Left lung (tissue), 10 donors: ENCODE results near the gene VWA7. TPM values are rescaled to one million over a fixed set of nuclear protein-coding genes. Genes with fewer than 3 reads are reported as not detected.
A peak's percentile ranks its signal among the peaks of the same experiment; 100 is the strongest.

Experiments
- ATAC-seq: fragments of 200-7000 bp; cut with Tn5 transposase; one replicate; pipeline ENCODE4 v1.9.1; 2020; ENCODE audit warnings: moderate library complexity
- DNase-seq, 4 donors: peaks; one replicate each; pipeline ENCODE4 v3.0.0-alpha.2; 2013 to 2020
- H3K27ac ChIP-seq, 2 donors: fragments of 200-600 bp; sonication (generic) in 1 of 2; one replicate each; pipeline versions ENCODE4 v1.5.0 to v1.8.0; 2020 to 2021
- H3K27me3 ChIP-seq, 2 donors: fragments of 200-600 bp; sonication (generic) in 1 of 2; one replicate each; pipeline versions ENCODE4 v1.5.0 to v1.8.0; 2020 to 2021
- H3K36me3 ChIP-seq, 2 donors: fragments of 200-600 bp; sonication (generic) in 1 of 2; one replicate each; pipeline versions ENCODE4 v1.5.0 to v1.8.0; 2020 to 2021
- H3K4me1 ChIP-seq, 2 donors: fragments of 200-600 bp; one replicate each; pipeline ENCODE4 v1.8.0; 2021
- H3K4me3 ChIP-seq, 2 donors: fragments of 200-600 bp; sonication (generic) in 1 of 2; one replicate each; pipeline versions ENCODE4 v1.5.0 to v1.8.0; 2020 to 2021; ENCODE audit warnings: mild to moderate bottlenecking in 1 of 2
- H3K9me3 ChIP-seq, 2 donors: fragments of 200-600 bp; sonication (generic) in 1 of 2; one replicate each; pipeline versions ENCODE4 v1.5.0 to v1.8.0; 2020 to 2021
- intact Hi-C, 2 donors: fragments of 100-400 bp; cut with DNase I; formaldehyde crosslinking; loops; one replicate each; pipeline versions ENCODE4 v1.11.2 to v1.14.2; 2022
- polyA plus RNA-seq, 6 donors: library from polyadenylated mRNA; unstranded; fragments of 120-200 nt; gene quantifications; one replicate each; pipeline ENCODE4 v1.2.1, GENCODE V29; 2013; ENCODE audit not compliant: insufficient read length in 6 of 6
- total RNA-seq, 2 donors: library from RNA; stranded (reverse); fragmentation: NEBNext Ultra II Directional; extraction: Animal tissue kit (Norgen Biotek cat#: 25700); gene quantifications; one replicate each; pipeline ENCODE4 v1.2.1, GENCODE V29; 2021
- TF ChIP-seq, protein P1 (sequence below), 2 donors: fragments of 200-600 bp; sonication (generic) in 1 of 2; IDR thresholded peaks; one replicate each; pipeline versions ENCODE4 v1.5.0 to v1.8.0; 2021; ENCODE audit warnings: antibody characterized with exemption in 2 of 2
- donor health status: DM: no; HTN: yes; CAD: no.
- donor health status: DM: no; HTN: no; CAD: no.

VWA7 gene
- total and polyA plus RNA-seq, 8 donors, result 1.4 to 5.0 (median 2.9) TPM

DNA sequence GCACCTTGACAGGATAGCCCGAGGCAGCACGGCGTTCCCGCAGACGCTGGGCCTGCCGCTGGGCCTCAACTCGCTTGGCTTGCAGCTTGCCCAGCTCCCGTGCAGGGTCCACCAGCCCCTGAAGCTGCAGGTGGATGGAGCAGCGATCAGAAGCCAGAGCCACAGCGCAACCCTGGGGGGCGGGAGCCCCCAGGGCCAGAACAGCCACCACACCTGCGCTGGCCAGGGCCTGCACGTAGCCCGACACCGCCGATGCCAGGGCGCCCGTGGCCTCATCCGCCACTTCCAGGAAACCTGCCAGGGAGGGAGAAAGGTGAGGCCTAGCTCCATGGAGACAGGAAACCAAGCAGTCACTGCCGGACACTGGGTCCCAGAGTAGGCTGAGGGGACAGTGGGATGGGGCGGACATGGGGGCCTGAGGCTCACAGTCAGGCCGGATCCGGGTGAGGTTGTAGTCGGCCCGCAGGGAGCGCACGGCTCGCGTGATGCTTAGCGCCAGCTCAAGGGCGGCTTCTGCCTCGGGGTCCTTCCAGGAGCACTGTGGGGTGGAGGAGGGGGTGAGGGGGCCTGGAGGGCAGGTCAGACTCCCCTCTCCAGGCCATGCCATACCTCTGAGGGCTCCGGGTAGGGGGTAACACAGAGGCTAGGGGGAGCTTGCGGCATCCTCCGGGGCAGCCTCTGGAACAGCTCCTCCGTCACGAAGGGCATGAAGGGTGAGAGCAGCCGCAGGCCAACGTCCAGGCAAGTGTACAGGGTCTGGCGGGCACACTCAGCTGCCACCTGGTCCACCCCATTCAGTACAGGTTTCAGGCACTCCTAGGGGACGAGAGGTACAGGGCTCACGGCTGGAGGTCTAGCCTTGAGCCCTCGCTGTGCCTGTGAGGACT is 2.1 kb upstream of the VWA7 start:
- Histone ChIP-seq H3K4me1 (peaks cover 7 to 18% of the 10 kb centered on the region in 2 donors), H3K4me3 (no peak overlapping the region), H3K27ac (no peak overlapping the region), H3K36me3 (peaks cover 0 to 63% of the 10 kb centered on the region in 2 donors), H3K27me3 (no peaks in the 10 kb centered on the region), H3K9me3 (no peaks in the 10 kb centered on the region)
- ATAC-seq (no peak), DNase-seq (peak in 1 of 4 donors; percentile 69)
- intact Hi-C loops, result no loop called here
- TF ChIP-seq, protein P1, sequence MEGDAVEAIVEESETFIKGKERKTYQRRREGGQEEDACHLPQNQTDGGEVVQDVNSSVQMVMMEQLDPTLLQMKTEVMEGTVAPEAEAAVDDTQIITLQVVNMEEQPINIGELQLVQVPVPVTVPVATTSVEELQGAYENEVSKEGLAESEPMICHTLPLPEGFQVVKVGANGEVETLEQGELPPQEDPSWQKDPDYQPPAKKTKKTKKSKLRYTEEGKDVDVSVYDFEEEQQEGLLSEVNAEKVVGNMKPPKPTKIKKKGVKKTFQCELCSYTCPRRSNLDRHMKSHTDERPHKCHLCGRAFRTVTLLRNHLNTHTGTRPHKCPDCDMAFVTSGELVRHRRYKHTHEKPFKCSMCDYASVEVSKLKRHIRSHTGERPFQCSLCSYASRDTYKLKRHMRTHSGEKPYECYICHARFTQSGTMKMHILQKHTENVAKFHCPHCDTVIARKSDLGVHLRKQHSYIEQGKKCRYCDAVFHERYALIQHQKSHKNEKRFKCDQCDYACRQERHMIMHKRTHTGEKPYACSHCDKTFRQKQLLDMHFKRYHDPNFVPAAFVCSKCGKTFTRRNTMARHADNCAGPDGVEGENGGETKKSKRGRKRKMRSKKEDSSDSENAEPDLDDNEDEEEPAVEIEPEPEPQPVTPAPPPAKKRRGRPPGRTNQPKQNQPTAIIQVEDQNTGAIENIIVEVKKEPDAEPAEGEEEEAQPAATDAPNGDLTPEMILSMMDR (IDR thresholded peaks at IDR 0.05), result no peak

DNA sequence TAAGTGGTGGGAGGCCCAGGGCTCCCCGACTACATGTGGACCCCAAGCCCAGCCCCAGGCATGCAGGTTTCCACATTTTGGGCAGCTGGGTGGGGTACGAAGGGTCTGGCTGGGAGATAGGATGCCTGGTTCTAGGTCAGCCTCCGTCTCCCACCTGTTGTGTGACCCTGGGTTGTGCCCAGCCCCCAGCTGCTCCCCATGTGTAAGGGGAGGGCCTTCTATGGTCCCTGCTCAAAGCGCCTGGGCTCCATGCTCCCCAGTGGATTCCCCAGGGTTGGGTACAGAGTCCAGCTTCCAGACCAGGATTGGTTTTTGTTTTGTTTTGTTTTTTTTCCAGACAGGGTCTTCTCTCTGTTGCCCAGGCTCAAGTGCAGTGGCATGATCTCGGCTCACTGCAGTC is 1.1 kb upstream of the VWA7 start:
- ATAC-seq (no peak), DNase-seq (peak in 1 of 4 donors; percentile 31)
- peaks cover 0 to 53% of the 10 kb centered on the region in 2 donors for H3K36me3 ChIP-seq
- TF ChIP-seq, protein P1 (IDR thresholded peaks at IDR 0.05), result no peak
- H3K4me3 ChIP-seq, result no peak overlapping the region
- H3K27me3 ChIP-seq, result no peaks in the 10 kb centered on the region
- H3K9me3 ChIP-seq, result no peaks in the 10 kb centered on the region
- peaks cover 7 to 19% of the 10 kb centered on the region in 2 donors for H3K4me1 ChIP-seq
- intact Hi-C loops, result no loop called here
- no peak overlapping the region for H3K27ac ChIP-seq

DNA sequence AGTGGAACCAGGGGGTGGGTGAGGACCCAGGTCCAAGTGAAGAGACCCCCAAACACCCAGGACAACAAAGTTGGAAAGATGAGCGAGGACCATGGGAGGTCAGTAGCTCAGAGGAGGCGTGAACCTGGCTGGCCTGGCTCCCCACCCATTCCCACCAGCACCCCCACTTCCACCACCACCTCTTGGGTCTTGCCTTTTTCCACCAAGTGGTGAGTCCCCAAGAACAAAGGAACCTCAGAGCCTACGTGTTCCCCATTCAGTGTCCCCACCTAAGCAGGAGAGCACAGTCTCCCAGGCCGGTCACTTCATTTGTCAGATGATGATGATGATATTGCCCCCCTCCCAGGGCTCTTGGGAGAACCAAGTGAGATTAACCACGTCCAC is 531 bp upstream of the VWA7 start:
- H3K4me1 ChIP-seq, result peaks cover 7 to 24% of the 10 kb centered on the region in 2 donors
- peak overlapping the region in 1 of 2 donors; percentile 44 for H3K27ac ChIP-seq
- no peaks in the 10 kb centered on the region for H3K9me3 ChIP-seq
- TF ChIP-seq, protein P1 (IDR thresholded peaks at IDR 0.05), result no peak
- no peaks in the 10 kb centered on the region for H3K27me3 ChIP-seq
- peaks cover 0 to 48% of the 10 kb centered on the region in 2 donors for H3K36me3 ChIP-seq
- intact Hi-C loops, result no loop called here
- ATAC-seq (no peak), DNase-seq (no peak)
- H3K4me3 ChIP-seq, result no peak overlapping the region

DNA sequence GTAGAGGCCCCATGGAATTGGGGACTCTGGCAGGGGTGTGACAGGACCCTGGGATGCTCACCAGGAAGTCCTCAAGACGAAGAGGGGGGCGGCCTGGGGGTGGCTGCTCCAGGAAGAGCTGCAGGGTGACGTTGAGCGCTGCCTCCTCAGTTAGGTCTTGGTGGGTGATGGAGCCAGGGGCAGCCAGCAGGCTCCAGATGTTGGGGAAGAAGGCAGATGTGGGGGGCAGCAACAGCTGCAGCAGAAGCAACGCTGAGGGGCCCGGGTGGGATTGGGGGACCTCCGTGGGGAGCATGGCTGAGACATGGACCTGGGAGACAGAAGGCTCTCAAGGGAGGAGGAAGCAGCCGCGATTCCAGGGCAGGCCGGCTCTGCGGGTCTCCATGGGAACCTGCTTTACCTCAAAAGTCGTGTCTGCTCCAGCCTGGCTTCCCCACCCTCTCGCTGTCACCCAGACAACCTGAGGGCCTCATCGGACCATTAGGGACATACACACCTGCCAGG is 591 bp downstream of the VWA7 start:
- peaks cover 0 to 36% of the 10 kb centered on the region in 2 donors for H3K36me3 ChIP-seq
- TF ChIP-seq, protein P1 (IDR thresholded peaks at IDR 0.05), result no peak
- intact Hi-C loops, result no loop called here
- peak overlapping the region in 1 of 2 donors; percentile 3 for H3K4me3 ChIP-seq
- H3K4me1 ChIP-seq, result peaks cover 7 to 24% of the 10 kb centered on the region in 2 donors
- peak in 1 of 4 donors; percentile 65 for DNase-seq
- ATAC-seq, result peak; percentile 52
- H3K9me3 ChIP-seq, result no peaks in the 10 kb centered on the region
- H3K27me3 ChIP-seq, result no peaks in the 10 kb centered on the region
- H3K27ac ChIP-seq, result peak overlapping the region; percentile 44 to 53
